NCI-H2196 (cell line): Measurements from ENCODE around the gene GNB1.
"Not testable (repeated sequence)": the region's sequence is repeated elsewhere in the genome, so short reads cannot be mapped to it uniquely, and the experiment has no call there.

Source experiments
- DNase-seq: peaks from one replicate; lab custom pipeline; 2025; ENCODE audit not compliant: unreplicated experiment; lab: John Stamatoyannopoulos, UW

Gene GNB1

DNA sequence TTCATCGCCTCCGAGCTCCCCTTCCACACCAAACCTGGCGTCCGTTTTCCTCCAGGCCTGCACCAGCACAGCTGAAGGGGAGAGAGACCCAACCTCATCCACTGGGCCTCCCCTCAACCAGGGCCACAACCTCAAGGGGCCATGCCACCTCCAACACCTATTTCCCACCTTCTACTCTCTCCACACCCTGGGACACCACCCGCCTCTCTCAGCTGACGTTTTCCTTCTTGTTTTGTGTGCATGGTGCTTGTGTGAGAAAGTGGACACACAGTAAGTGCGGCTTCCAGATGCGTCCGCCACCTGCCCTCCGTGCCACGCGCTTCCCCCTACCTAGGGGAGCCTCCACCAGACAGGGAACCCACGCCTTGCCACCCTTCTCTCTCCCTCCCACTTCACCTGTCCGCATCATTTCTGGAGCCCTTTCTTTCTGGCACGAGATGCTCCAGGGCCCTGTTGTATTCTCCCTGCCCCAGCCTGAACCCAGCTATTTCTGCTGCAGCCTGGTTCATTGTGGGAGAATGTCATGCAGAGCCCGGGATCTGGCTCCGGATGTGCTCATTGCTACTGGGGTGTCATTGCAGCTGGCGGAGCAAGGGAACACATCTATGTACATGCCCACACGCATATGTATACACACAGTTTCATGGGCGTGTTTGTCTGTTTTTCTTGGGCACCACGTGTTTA is 1.3 kb upstream of the GNB1 start:
- DNase-seq: no peak

DNA sequence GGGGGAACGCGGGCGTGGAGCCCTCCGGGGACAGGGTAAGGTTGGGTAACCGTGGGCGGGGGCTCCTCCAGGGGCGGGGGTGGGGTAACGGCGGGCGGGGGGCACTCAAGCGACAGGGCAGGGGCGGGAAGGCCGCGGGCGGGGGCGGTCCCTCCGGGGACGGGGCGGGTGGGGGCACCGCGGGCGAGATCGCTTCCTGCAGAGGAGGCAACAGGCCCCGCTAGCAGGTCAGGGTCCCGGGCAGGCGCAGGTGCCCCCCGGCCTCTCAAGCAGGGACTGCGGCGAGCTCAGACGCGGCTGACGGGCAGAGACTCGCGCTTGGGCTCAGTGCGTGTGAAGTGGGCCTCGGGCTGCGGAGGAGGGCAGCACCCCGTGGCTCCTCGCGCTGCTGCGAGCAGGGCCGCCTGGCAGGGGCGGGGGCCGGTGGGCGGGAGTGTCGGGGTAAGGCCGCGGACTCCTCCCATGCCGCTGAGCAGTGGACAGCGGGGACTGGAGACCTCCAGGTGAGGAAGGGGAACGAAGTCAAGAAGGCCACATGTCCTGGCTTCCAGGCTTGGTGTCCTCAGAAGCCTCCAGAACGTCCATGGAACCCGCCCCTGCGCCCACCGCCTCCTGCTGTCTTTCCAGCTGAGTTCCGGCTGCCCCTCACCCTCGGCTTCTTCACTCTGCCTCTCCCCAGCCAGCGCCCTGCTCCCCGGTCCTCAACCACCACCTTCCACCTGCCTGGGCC is 627 bp upstream of the GNB1 start:
- DNase-seq: peak; percentile 74

DNA sequence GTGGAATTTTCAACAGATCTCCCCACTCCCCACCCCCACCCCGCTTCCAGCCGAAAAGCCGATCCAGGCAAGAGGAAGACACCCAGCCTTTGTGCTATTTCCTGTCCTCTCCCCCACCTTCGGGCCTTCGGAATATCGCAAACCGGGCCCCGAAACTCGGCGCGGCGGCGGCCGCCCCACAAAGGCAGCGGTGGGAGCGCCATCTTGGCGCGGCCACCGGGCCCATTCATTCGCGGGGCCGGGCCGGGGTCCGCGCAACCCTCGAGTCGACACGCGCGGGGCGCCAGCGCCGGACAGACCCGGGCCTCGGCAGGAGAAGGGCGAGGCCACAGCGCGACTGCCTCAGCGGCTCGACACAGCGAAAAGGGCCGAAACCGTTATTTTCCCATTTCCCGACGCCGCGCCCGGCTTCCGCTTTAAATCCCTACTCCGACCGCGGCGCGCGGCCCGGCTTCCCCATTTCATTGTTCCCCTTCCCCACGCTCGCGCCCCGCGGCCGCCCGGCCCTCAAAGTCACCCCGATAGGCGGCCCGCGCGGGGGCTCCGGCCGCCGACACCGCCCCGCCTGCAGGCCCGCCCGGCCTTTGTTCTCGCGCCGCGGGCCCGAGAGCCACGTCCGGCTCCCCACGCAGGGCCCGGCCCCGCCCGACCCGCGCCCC is 911 bp downstream of the GNB1 start:
- no peak for DNase-seq

DNA sequence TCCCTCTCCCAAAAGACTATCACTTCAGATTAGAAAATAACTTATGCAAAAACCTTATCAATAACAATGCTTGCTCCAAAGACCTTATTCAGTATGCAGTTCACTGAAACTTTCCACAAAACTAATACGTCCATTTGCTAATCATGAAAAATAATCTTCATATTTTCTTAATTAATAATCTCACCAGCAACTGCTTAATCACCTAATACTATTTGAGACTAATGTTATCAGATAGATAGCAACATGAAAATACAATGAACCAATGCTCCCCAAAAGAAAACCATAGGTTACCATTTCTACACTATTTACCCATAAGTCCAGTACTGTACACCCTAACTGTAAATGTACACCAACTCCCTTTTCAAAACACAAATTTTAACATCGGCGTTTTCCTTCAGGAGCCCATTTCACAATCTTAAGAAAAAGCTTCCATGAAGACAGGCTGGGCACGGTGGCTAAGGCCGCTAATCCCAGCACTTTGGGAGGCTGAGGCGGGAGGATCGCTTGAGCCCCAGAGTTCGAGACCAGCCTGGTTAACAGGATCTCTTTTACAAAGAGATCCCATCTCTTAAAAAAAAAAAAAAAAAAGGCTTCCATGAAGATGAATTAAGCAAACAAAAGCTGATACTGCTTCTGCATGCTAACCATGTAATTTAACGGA is 1.7 kb downstream of the GNB1 start:
- DNase-seq: no peak

DNA sequence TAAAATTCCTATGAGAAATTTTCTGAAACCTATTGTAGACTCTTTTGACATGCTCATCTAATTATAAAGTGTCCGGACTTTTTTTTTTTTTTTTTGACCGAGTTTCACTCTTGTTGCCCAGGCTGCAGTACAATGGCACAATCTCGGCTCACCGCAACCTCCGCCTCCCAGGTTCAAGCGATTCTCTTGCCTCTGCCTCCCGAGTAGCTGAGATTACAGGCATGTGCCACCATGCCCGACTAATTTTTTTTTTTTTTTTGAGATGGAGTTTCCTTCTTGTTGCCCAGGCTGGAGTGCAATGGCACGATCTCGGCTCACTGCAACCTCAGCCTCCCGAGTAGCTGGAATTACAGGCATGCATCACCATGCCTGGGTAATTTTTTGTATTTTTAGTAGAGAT is 7.0 kb downstream of the GNB1 start:
- DNase-seq: not testable (repeated sequence)

DNA sequence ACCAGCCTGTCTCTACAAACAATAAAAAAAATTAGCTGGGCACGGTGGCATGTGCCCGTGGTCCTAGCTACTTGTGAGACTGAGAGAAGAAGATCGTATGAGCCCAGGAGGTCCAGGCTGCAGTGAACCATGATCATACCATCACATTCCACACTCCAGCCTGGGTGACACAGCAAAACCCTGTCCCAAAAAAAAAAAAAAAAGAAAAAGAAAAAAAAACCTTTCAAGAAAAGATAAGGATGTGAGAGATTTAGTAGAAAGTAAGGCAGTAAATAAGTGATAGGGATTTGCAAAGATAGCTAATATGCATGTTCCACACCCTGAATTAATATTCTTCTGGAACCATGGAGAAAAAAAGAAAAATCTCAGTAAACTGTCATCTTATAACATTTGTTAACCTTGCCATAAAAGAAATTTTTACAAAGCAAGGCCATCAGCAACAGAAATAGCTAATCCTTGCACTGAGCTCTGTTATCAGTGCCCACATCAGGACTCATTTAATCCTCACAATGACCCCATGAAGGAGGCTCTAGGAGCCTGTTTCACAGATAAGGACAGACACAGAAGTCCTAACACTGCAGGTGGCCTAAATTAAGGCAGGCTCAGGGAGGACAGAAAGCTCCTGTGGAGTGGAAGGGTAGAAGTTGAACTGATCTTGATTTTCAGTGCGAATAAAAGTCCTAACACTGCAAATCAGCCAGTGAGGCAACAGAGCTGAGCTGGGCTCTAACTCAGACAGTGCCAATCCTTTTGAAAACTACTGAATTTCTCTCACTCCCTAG is 7.6 kb downstream of the GNB1 start:
- no peak for DNase-seq

DNA sequence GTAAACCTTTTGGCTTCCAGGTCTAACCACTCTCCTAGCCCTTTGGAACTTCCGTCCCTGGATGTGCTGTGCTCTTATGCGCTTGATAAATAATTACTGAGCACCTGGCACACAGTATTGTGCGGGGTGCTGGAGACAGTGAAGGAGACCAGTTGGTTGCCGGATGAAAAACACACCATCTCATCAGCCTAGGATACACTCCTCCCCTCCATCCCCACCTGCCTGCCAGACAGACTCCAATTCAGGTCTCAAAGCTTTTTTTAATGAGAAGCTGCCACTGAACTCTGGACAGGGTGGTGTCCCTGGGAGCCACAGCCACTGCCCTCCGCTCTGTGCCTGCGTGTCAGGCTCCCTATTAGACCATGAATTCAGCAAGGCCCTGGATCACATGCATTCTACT is 9.2 kb downstream of the GNB1 start:
- DNase-seq: peak; percentile 38

DNA sequence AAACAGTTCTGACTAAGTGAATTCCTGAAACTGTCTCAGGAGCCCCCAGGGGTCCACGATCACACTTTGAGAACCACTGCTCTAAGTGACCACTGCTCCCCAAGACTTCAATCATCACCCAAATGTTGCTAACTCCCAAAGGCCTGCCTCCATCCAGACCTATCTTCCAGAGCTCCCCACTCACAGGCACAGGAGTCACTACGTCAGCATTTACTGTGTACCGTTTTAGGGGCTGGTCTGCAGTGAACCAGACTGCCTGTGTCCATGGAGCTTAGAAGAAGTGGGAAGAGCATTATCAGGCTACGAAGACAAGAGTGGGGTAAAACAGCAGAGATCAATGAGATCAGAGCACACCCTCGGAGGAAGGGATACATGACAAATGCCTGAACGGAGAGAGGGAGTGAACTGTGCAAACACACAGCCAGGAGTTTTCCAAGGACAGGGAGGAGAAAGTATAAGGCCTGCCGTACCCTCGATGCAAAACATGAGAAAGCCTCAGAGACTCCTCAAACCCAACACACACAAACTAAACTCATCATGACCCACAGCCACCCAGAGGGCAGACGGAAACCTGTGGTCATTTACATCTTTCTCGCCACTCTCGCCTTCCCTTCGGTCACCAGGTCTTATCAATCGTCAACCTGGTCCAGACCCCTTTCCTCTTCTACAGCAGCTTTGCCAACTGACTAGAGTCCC is 10.1 kb downstream of the GNB1 start:
- no peak for DNase-seq

DNA sequence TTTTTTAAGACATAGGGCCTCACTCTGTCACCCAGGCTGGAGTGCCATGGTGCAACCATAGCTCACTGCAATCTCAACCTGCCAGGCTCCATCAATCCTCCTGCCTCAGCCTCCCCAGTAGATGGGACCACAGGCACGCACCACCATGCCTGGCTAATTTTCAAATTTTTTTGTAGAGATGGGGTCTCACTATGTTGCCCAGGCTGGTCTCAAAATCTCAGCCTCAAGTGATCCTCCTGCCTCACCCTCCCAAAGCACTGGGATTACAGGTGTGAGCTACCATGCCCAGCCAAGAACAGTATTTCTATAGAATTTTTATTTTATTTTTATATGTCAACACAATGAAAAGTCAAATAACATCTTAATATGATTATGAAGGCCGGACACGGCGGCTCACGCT is 10.9 kb downstream of the GNB1 start:
- no peak for DNase-seq

DNA sequence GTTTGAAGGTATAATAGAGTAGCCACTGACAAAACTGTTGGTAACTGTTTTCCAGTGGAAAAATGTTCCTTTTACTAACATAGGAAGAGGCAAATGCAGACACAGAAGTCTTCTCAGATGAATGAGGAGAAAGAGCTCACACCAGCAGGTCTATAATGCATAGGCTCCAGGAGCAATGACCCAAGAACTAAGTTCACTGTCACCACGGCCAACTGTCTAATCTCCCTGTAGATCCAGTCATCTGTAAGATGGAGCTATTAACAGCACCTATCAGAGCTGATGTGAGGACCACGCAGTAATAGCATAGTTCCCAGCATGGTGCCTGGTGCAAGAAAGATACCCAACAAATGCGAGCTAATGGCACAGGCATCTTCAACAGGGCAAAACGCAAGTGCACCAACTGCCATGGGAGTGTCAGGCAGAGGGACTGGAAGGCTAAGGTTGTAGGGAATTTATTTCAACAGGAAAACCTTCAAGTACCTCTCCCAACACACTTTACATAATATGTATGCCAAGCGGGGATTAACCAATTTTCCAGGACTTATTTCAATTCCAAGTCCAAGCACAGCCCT is 12.9 kb downstream of the GNB1 start:
- DNase-seq: no peak

DNA sequence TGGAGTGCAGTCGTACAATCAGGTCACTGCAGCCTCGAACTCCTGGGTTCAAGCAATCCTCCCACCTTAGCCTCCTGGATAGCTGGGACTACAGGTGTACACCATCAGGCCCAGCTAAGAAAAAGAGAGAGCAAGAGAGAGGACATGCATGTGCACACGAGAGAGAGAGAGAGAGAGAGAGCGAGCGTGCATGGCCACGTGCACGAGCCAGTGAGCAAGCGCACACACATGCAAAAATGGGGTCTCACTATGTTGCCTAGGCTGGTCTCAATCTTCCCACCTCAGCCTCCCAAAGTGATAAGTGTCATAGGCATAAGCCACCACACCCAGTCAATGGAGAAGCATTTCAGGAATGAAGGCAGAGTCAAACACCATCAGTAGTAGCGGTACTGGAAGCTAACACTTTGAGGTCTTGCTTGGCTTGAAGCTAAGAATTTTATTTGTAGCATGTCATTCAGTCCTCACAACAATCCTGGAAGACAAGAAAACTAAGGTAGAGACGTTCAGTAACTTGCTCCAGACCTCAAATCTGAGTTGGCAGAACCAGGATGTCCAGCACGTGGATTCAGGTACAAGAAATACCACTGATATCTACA is 14.5 kb downstream of the GNB1 start:
- no peak for DNase-seq

DNA sequence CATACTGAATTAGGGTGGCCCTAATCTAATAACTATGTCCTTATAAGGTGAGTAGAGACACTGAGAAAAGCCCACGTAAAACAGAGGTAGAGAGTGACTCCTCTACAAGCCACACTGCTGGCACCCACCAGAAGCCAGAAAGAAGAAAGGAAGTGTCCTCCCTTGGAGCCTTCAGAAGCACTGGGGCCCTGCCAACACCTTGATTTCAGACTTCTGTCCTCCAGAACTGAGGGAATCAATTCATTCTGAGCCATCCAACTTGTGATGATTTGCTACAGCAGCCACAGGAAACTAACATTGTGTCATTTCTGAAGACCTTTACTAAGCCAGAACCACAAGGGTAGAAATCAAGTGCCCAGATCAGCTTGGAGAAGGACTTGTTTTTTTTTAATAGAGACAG is 15.0 kb downstream of the GNB1 start:
- DNase-seq: no peak

DNA sequence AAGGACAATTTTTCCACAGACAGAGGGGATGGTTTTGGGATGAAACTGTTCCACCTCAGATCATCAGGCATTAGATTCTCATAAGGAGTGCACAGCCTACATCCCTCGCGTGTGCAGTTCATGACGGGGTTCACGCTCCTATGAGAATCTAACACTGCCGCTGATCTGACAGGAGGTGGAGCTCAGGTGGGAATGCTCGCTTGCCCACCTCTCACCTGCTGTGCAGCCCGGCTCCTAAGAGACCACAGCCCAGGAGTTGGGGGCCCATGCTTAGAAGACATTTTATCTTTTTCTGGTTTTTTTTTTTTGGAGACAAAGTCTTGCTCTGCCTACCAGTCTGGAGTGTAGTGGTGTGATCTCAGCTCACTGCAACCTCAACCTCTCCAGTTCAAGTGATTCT is 16.0 kb downstream of the GNB1 start:
- no peak for DNase-seq

DNA sequence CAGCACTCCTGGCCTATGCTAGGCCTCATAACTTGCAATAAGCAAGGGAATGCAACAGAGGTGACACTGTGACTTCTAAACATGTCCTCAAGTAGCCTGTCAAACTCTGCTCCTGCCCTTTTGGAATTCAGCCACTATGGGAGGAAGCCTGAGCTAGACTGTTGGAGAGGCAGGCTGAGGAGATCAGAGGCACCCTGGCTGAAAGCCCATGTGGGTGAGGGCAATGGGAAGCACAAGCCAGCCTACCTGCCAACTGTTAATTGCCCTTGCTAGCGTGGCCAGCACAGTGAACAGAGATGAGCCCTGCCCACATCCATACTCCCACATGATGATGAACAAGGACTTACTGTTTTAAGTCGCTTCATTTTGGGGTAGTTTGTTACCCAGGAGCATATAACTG is 17.7 kb downstream of the GNB1 start:
- peak; percentile 84 for DNase-seq

DNA sequence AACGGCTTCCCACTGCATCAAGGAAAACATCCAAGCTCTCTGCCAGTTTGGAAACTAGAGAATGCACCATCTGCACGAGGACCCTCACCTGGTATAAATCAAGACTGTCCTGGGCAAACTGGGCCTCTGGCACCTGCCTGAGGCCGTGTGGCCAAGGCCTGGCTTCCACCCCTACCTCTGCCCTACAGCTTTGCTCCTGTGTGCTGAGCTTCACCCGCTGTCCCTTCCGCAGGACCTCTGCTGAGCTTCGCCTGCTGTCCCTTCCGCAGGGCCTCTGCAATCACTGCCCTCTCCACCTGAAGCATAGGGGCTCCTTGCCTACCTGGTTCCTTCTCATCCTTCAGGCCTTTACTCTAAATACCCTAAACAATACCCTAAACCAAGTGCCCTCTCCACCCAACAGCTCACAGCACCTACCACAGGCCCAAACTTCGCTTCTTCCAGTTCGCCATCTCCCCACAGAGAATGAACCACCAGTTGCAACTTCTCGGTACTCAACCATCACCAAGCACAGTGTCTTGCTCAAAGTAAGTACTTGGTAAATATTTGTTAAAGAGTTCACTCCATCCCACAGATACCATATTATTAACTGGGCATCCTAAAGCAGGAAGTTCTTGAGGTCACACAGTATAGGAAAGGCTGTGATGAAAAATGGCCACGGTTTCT is 18.4 kb downstream of the GNB1 start:
- no peak for DNase-seq

DNA sequence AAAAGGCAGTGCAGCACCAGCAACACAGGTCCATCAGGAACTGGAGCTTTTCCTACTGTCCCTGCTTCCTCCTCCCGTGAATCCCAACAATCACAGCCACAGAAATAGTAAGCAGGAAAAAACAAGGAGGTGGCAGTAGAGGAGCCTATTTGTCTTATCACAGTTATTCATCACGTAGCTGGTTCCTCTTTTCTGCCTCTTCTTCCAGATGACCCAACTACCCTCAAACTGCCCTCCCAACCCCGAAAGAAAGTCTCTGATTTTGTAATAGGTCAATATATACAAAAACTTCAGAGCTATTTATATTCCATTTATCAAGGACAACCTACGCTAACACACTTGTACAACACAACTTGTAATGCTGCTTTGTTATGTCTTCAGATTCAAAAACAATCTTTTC is 21.4 kb downstream of the GNB1 start:
- DNase-seq: no peak

DNA sequence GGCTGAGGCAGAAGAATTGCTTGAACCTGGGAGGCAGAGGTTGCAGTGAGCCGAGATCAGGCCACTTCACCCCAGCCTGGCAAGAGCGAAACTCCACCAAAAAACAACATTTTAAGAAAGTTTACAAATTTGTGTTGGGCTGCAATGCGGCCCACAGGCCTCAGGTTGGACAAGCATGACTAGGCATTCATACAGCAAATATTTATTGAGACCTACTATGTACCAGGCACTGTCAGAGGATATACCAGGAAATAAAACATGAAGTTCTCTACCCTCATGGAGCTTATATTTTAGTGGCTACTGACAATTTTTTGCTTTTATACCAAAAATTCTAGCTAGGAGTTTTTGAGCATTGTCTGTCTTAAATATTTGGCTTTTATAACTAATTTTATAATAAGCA is 23.7 kb downstream of the GNB1 start:
- no peak for DNase-seq

DNA sequence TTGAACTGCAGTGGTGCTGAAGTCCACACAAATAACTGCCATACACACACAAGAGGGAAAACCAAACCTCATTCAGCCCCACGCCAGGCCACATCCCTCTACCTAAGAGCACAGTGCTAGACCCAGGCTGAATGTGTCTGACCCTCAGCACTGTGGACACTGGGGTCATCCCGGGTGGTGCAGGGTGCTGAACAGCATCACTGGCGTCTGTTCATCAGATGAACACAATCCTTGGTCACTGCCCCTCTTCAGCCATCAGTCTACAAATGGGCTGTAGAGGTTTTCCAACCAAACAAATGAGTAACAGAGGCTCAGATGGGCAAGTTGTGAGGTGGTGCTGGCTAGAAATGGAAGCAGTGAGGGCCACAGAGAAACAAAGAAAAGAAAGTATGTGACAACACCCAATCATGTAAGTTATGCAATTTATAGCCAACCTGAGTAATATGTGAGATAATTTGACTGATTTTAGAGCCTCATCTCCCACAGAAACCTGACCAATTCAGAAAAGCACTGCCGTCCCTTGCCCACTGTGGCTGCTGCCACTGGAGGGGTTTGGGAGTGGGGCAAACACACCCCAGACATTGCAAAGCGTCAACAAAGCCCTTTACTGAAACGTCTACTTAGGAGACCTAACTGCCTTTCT is 27.9 kb downstream of the GNB1 start:
- DNase-seq: no peak
